Psoas muscle (tissue), 8 donors: ENCODE results near the gene MANSC1. TPM values are rescaled to one million over a fixed set of nuclear protein-coding genes. Genes with fewer than 3 reads are reported as not detected.
"Not testable (repeated sequence)": the region's sequence is repeated elsewhere in the genome, so short reads cannot be mapped to it uniquely, and the experiment has no call there.

Experiments
- ATAC-seq, 4 donors: fragments of 200-7000 bp; cut with Tn5 transposase; one replicate each; pipeline ENCODE4 v1.9.1; 2020; ENCODE audit warnings: moderate library complexity in 3 of 4, mild to moderate bottlenecking in 2 of 4
- DNase-seq, 2 donors: peaks; one replicate each; pipeline ENCODE4 v3.0.0-alpha.2; 2020
- H3K27ac ChIP-seq: fragments of 200-600 bp; one replicate; pipeline ENCODE4 v1.8.0; 2022
- H3K27me3 ChIP-seq, 3 donors: fragments of 200-600 bp in 1 of 3; one replicate each; pipeline versions ENCODE4 v1.6.1 to v1.8.0; 2013 to 2022; ENCODE audit warnings: low read length in 2 of 3, mild to moderate bottlenecking in 2 of 3, moderate library complexity in 1 of 3; ENCODE audit not compliant: insufficient read depth in 3 of 3
- H3K36me3 ChIP-seq, 2 donors: fragments of 200-600 bp in 1 of 2; one replicate each; pipeline versions ENCODE4 v1.6.1 to v1.8.0; 2013 to 2022; ENCODE audit warnings: low read depth in 1 of 2, mild to moderate bottlenecking in 1 of 2, moderate library complexity in 1 of 2; ENCODE audit not compliant: insufficient read depth in 1 of 2
- H3K4me1 ChIP-seq: fragments of 200-600 bp; one replicate; pipeline ENCODE4 v1.8.0; 2022
- H3K4me3 ChIP-seq: fragments of 200-600 bp; one replicate; pipeline ENCODE4 v1.8.0; 2022; ENCODE audit warnings: mild to moderate bottlenecking
- H3K9me3 ChIP-seq: fragments of 200-600 bp; one replicate; pipeline ENCODE4 v1.8.0; 2022
- CTCF ChIP-seq: fragments of 200-600 bp; IDR thresholded peaks from one replicate; pipeline ENCODE4 v1.8.0; 2022; ENCODE audit warnings: antibody characterized with exemption
- WGBS, 3 donors: extraction: QIAGEN DNeasy Blood & Tissue Kit; methylation state at CpG; one replicate each; pipeline versions ENCODE4 v1.1.6 to v1.1.7; 2013; 5-methylcytosine and 5-hydroxymethylcytosine counted together
- intact Hi-C, 2 donors: fragments of 100-400 bp; cut with DNase I; formaldehyde crosslinking; loops; one replicate each; pipeline versions ENCODE4 v1.11.0 to v1.14.2; 2022
- polyA plus RNA-seq, 3 donors: library from polyadenylated mRNA; stranded (reverse); fragments of 200-250 nt; gene quantifications; one replicate each; pipeline ENCODE4 v1.2.3, GENCODE V29; 2013
- total RNA-seq, 4 donors: library from RNA; stranded (reverse); fragmentation: NEBNext Ultra II Directional in 2 of 4; extraction: Animal tissue kit (Norgen Biotek cat#: 25700) in 2 of 4; gene quantifications; one replicate each; pipeline versions ENCODE4 v1.2.1 to v1.2.4, GENCODE V29; 2021 to 2023
- donor health status: healthy with polysubstance abuse.
- donor health status: DM: no; HTN: no; CAD: no; lungs with moderate emphysema.
- donor health status: Bipolar disorder and iron deficiency.
- donor health status: healthy.
- donor health status: DM: yes; HTN: yes; CAD: no.
- donor health status: DM: no; HTN: no; CAD: no.
- donor health status: DM: no; HTN: no; CAD: no.
- donor health status: DM: yes; HTN: yes; CAD: no.

Gene MANSC1
- total and polyA plus RNA-seq, 7 donors, result 2.2 to 3.6 (median 3.2) TPM

DNA sequence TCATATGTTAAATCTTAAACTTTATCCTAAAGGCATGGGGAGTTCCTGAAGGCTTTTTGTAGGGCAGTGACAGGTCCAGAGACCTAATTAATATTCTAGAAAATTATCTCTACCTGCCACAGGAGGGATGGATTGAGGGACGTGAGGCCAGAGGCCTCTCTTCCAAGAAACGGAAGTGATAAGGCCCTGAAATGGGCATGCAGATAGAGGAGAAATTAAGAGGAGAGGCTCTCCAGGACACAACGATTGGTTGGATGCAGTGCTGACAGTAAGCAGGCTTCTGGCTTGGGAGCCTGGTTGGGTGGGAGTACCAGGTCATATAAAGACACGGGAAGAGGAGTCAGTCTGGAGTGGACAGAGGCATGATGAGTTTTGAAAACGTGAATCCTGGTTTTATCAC lies 3.8 kb upstream of the MANSC1 start:
- Histone ChIP-seq H3K27ac (no peak overlapping the region), H3K27me3 (no peaks in the 10 kb centered on the region), H3K9me3 (no peaks in the 10 kb centered on the region), H3K4me3 (no peak overlapping the region), H3K36me3 (no peaks in the 10 kb centered on the region), H3K4me1 (peaks cover 11% of the 10 kb centered on the region)
- WGBS, 3 donors, result 67 to 71% (median 68%) methylated on average over 5 of the region's 5 CpGs
- DNase-seq (no peak), ATAC-seq (no peak)
- TF ChIP-seq CTCF, result no peak
- intact Hi-C loops, result loop anchor here in 1 of 2 donors (10.0 kb wide), 1 partner anchor 361 kb away; the partner anchor contains the start of gene CDKN1B

GRCh38 chr12:12353276-12353675 lies 3.2 kb upstream of the MANSC1 start:
- WGBS, 3 donors, result 76 to 88% (median 83%) methylated on average over 1 of the region's 1 CpG
- TF ChIP-seq CTCF, result no peak
- no peak for DNase-seq

GRCh38 chr12:12351468-12352185 lies 1.6 kb upstream of the MANSC1 start:
- H3K36me3 ChIP-seq, H3K27me3 ChIP-seq, H3K9me3 ChIP-seq, DNase-seq, H3K4me3 ChIP-seq, ATAC-seq, H3K4me1 ChIP-seq, H3K27ac ChIP-seq: not testable (repeated sequence)
- 93% methylated on average over 19 of the region's 19 CpGs for WGBS, 3 donors
- intact Hi-C loops, result loop anchor here in 1 of 2 donors (10.0 kb wide), 1 partner anchor 363 kb away; the partner anchor contains the start of gene CDKN1B

More at GRCh38 chr12:12353276-12353675, 3.2 kb upstream of the MANSC1 start:
- Histone ChIP-seq H3K4me3 (no peak overlapping the region), H3K27me3 (no peaks in the 10 kb centered on the region), H3K36me3 (no peaks in the 10 kb centered on the region), H3K27ac (no peak overlapping the region), H3K9me3 (no peaks in the 10 kb centered on the region), H3K4me1 (peaks cover 6% of the 10 kb centered on the region)
- no peak for ATAC-seq
- intact Hi-C loops, result loop anchor here in 1 of 2 donors (10.0 kb wide), 1 partner anchor 362 kb away; the partner anchor contains the start of gene CDKN1B

DNA sequence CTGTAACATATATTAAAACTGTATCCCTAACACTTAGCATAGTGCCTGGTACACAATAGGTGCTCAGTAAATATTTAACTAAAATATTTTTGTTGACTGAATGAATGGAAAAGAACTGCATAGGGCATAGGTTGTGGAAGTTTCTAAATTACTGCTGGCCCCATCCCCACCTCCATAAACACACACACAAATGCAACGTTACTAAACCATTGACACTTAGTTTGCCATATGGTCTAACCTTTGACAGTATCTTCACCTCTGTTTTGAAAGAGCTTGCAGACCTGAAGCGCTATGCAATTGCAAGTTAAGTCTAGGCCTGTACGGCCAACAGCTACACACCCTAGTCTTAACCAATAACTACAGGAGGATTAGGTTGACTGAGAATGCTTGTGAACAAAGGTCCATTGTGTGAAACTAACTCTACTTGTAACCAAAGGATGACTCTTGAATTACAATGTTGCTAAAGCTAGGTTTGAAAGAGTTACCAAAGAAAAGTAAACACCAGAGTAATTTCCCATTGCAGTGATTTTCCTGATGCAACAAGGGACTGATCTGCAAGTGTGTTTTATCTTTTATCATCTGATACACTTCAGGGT lies 924 bp upstream of the MANSC1 start:
- TF ChIP-seq CTCF, result no peak
- WGBS, 3 donors, result 87 to 92% (median 91%) methylated on average over 3 of the region's 3 CpGs
- Histone ChIP-seq H3K4me1 (no peaks in the 10 kb centered on the region), H3K27ac (no peak overlapping the region), H3K9me3 (no peaks in the 10 kb centered on the region), H3K36me3 (no peaks in the 10 kb centered on the region), H3K27me3 (no peaks in the 10 kb centered on the region), H3K4me3 (peak overlapping the region; percentile 75)
- ATAC-seq, result no peak
- no peak for DNase-seq
- intact Hi-C loops, result loop anchor here in 1 of 2 donors (10.0 kb wide), 1 partner anchor 364 kb away; the partner anchor contains the start of gene CDKN1B

DNA sequence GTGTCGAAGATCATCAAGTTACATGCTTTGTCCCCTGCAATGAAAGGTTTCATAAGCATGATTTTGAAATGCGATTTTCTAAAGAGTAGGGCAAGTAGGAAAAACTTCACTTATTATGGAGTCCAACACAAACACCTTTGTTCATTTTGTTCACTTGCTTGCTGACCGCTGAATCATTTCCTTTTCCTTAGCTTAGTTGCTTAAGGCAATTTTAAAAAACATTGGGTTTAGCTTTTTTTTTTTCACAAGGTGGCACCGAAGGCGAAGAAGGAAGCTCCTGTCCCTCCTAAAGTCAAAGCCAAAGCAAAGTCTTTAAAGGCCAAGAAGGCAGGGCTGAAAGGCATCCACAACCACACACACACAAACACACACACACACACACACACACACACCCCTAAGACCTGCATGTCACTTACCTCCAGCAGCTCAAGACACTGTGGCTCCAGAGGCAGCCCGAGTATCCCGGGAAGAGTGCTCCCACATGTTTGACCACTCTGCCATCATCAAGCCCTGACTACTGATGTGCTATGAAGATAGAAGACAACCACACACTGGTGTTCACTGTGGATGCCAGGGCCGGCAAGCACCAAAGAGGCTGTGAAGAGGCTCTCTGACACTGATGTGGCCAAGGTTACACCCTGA lies 11.4 kb downstream of the MANSC1 start:
- DNase-seq (no peak), ATAC-seq (no peak)
- Histone ChIP-seq H3K27ac (peak overlapping the region; percentile 5), H3K9me3 (no peaks in the 10 kb centered on the region), H3K4me3 (no peak overlapping the region), H3K36me3 (no peaks in the 10 kb centered on the region), H3K4me1 (no peaks in the 10 kb centered on the region), H3K27me3 (no peaks in the 10 kb centered on the region)
- 74 to 80% (median 79%) methylated on average over 8 of the region's 8 CpGs for WGBS, 3 donors
- intact Hi-C loops, result loop anchor here (5.0 to 10.0 kb wide), 2 partner anchors 181 to 754 kb away; no protein-coding TSS in a partner anchor
- no peak for TF ChIP-seq CTCF
